Head of caudate nucleus (tissue), 42 donors: ENCODE results near the gene CTNNAL1.

Experiments
- DNase-seq, 42 donors: peaks; one replicate each; pipeline versions ENCODE4 v3.0.0 to v3.0.0-alpha.2; 2020 to 2021; ENCODE audit warnings: mixed read lengths in 7 of 42
- intact Hi-C: fragments of 100-400 bp; cut with DNase I; formaldehyde crosslinking; loops from one replicate; pipeline ENCODE4 v1.15.0; 2022

Gene CTNNAL1

DNA sequence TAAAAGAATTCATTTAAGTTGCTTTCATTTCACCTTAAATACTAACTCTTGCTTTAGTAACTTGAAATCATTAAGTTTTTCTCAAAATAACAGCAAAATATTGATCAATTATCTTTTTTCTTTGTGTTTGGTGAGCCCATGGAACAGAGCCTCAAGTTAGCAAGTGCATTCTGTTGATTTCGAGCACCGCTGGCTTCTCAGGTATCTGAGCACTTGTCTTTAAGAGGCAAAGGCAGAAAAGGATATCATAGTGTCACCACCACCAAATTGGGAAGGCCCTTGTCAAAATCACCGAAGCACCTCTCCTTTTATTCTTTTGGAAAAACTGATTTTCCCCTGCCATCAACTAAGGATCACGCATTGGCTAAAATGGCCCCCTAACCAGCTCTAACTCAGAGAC, 17.1 kb upstream of the CTNNAL1 start:
- DNase-seq, result no peak
- intact Hi-C loops, result no loop called here

DNA sequence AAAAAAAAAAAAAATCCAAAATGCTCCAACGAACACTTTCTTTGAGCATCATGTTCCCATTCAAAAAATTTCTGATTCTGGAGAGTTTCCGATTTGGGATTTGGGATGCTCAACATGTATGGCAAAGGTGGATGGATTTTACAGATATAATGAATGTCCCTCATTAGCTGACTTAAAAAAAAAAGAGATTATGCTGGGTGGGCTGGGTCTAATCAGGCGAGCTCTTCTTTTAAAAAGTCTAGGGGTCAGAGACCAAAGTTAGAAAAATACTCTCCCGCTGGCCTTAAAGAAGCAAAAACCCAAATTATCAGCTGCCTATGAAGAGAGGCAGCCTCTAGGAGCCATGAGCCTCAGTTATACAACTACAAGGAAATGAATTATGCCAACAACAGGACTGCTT, 15.2 kb upstream of the CTNNAL1 start:
- DNase-seq, result no peak
- intact Hi-C loops, result no loop called here

GRCh38 chr9:109027176-109027575, 13.9 kb upstream of the CTNNAL1 start:
- intact Hi-C loops, result no loop called here
- no peak for DNase-seq

DNA sequence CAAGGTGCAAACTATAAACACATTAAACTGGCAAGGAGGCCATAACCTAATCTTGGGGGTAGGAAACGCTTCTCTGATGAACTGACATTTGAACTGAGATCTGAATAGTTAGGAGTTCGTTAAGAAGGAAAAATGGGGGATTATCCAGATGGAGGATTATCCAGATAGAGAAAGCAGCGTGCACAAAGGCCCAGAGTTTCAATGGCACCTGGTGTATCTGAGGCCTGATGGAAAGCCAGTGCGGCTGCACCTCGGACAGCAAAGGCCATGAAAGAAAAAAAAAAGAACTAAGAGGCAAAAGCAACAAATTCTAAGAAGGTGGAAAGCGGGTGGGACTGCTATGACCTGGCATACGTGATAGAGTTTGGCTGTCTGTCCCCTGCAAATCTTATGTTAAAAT, 13.0 kb upstream of the CTNNAL1 start:
- no peak for DNase-seq
- intact Hi-C loops, result no loop called here

DNA sequence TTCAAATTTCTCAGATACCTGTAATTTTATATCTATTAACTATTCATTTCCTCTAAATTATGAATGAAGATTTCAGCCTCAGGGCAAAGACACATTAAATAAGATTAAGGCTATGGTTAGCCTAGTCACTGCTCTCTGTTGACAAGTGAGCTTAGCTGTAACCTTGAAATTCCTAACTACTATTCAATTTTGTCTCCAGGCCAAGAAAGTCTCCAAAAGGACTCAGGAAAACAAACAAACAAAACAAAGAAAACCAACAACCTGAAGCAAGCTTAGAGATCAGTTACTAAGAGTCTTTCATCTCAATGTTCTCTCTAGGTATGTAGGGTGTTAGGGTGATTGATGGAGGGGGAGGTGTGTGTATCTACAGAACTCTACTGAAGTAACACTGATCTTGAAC, 9.6 kb upstream of the CTNNAL1 start:
- no peak for DNase-seq
- intact Hi-C loops, result no loop called here

GRCh38 chr9:109020581-109021511, 7.5 kb upstream of the CTNNAL1 start:
- intact Hi-C loops, result no loop called here
- DNase-seq, result no peak

DNA sequence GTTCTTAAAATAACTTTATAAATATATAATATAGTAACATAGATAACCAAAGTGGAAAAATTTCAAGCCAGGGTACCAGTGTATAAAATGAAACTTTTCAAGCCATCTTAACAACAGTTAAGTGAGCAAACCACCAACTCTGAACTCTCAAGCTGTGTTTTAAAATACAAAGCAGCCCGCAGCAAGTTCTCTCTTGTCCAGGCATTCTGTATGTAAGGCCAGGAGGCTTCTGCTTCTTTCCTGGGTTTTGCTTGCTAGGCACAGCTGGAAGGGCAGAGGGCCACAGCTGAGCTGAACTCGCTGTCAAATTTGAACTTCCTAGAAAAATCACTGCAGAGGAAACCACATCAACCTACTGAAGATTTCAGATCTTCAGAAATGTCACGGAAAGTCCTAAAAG, 6.8 kb upstream of the CTNNAL1 start:
- intact Hi-C loops, result no loop called here
- no peak for DNase-seq

DNA sequence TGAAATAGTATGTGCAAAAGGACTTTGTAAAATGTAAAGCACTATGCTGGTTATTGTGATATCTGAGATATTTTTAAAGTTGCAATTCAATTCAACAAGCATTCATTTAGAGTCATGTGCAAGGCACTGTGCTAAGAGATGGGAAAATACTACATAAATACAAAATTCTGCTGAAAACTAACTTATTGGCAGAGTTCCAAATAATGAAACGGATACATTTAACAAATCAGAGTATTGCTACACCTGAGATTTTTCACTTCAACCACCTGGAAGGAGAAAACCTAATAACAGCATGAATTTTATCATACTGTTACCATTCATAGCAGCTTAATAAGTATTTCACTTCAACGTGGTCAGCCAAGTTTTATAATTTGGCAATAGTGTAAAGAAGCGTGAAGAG, 6.1 kb upstream of the CTNNAL1 start:
- intact Hi-C loops, result loop anchor here (10.0 kb wide), 1 partner anchor 85 kb away; the partner anchor contains the start of genes ABITRAM and ELP1
- DNase-seq, result no peak

DNA sequence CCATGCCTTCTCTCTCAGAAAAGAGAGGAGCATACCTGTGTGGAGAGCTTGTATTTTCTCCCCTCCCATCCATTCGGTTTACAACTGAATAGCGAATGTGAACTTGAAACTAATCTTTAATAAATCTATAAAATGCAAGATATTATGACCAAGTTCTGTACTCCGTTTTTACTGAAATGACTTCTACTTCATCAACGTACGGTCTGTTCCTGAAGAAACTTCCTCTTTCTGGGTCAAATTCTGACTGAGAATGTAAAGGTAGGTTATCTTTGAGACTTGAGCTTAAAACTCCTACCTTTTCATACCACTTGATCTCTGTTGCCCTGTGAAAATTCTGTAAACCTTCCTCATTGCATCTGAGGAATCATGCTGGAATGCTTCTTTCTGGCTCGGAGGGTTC, 4.2 kb upstream of the CTNNAL1 start:
- no peak for DNase-seq
- intact Hi-C loops, result loop anchor here (10.0 kb wide), 1 partner anchor 83 kb away; the partner anchor contains the start of genes ABITRAM and ELP1

DNA sequence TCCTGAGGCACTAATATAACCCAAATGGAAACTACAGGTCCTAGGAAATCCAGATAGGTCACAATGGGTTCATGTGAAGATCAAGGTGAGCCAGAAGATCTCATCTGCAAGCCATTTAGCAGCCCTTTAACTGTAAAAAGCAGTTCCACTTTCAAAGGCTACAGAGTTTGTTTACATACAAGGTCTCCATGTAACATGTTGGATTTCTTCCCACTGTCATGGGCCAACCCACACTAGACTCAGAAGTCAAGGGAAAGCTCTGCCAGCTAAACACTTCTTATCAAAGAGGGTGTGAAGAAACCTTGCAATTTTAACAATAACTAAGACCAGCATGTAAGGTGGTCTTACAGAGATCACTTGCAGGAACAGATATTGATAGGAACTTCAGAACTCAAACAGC, 3.8 kb upstream of the CTNNAL1 start:
- no peak for DNase-seq
- intact Hi-C loops, result loop anchor here (10.0 kb wide), 1 partner anchor 82 kb away; the partner anchor contains the start of genes ABITRAM and ELP1

DNA sequence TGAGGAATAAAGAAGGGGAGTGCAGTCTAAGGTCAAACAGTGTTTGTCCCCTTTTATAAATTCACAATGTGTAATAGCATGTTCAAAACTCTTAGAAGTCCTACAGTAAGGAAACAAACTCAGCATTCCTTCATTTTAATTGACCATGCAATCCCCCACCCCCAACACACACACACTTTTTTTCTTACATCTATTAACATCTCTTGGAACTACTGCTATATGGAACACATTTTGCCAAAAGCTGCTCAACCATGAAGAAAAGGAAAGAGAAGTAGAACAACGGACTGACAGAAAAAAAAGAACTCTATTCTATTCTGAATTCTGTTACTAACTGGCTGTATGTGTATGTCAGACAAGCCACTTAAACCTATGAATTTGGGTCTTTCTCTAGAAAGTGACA, 2.8 kb upstream of the CTNNAL1 start:
- DNase-seq, result no peak
- intact Hi-C loops, result loop anchor here (10.0 kb wide), 1 partner anchor 81 kb away; the partner anchor contains the start of genes ABITRAM and ELP1

GRCh38 chr9:109014608-109015280, 1.4 kb upstream of the CTNNAL1 start:
- no peak for DNase-seq
- intact Hi-C loops, result loop anchor here (5.0 to 10.0 kb wide), 2 partner anchors 80 to 103 kb away; partner anchors contain the start of genes ABITRAM, ELP1 and TMEM245

GRCh38 chr9:109013679-109014607, 644 bp upstream of the CTNNAL1 start:
- peak in 5 of 42 donors; percentile 2 to 53 (median 15) for DNase-seq
- intact Hi-C loops, result loop anchor here (5.0 to 10.0 kb wide), 2 partner anchors 79 to 103 kb away; partner anchors contain the start of genes ABITRAM, ELP1 and TMEM245

DNA sequence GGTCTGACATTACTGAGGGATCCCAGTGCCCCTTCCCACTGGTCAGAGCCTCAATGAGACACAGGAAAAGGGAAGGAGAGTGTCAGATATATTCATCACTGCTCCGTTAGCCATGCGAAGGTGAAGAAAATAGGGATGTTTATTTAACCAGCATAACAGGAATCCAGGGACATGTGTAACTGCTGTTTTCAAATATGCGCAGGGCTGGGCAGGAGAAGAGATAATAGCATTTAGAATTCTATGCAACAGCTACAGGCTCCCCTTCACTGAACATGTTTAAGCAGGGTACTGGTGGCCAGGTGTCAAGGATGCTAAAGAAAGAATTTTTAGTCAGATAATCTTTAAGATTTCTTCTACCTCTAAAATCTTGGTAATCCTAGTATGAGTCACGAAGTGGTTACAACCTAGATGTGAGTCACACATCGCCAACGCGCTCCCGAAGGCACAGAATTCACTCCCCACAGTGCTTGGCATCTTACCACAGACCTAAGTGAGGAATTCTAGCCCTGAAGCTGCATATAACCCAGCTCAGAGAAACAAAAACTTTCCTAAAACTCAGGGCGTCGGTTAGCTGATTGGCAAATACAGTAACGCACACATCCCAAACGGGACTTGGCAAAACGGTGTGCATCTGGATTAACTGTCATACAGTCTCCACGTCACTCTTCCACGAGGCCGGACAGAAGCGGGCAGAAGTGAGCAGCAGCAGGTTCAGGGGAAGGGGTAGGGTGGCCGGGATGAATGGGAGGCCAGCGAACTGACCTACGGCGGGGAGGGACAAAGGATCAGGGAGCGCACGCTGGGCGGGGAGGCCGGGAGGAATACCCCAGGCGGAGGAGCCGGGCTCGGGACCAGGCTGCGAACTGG, 1.1 kb downstream of the CTNNAL1 start:
- peak; percentile 23 to 92 (median 72) for DNase-seq
- intact Hi-C loops, result loop anchor here (5.0 to 10.0 kb wide), 2 partner anchors 77 to 105 kb away; partner anchors contain the start of genes ABITRAM, ELP1 and TMEM245

- intact Hi-C loops, result loop anchor here (5.0 to 10.0 kb wide), 2 partner anchors 76 to 106 kb away; partner anchors contain the start of genes ABITRAM, ELP1 and TMEM245
These were observed 2.0 kb downstream of the CTNNAL1 start for GRCh38 chr9:109011231-109011671.

GRCh38 chr9:109010746-109011145, 2.6 kb downstream of the CTNNAL1 start:
- peak in 12 of 42 donors; percentile 17 to 64 (median 40) for DNase-seq
- intact Hi-C loops, result loop anchor here (5.0 to 10.0 kb wide), 2 partner anchors 76 to 107 kb away; partner anchors contain the start of genes ABITRAM, ELP1 and TMEM245

More at GRCh38 chr9:109011231-109011671, 2.0 kb downstream of the CTNNAL1 start:
- DNase-seq, result no peak

DNA sequence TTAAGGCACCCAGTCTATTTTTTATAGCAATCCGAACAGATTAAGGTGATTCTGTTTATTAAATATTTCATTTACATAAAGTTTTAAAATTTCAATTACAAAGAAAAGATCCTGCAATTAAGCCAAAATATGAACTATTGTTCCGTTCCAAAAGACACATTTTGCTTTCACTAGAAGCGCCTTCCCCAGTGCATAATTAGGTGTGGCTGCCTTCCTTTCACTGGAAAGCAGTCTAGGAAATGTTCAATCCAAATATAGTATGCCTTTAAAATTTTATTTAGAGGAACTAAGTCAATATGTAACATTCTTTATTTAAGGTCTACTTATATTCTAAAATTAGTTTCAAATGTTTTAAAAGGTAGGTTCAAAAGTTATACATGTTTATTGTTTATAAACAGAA, 7.6 kb downstream of the CTNNAL1 start:
- DNase-seq, result no peak
- intact Hi-C loops, result no loop called here
